Psoas muscle (tissue), 8 donors: ENCODE measurements around the gene MYDGF. TPM values are rescaled to one million over a fixed set of nuclear protein-coding genes. Genes with fewer than 3 reads are reported as not detected.

Experiments used
- ATAC-seq, 4 donors: fragments of 200-7000 bp; cut with Tn5 transposase; one replicate each; pipeline ENCODE4 v1.9.1; 2020; ENCODE audit warnings: moderate library complexity in 3 of 4, mild to moderate bottlenecking in 2 of 4
- DNase-seq, 2 donors: peaks; one replicate each; pipeline ENCODE4 v3.0.0-alpha.2; 2020
- H3K27ac ChIP-seq: fragments of 200-600 bp; one replicate; pipeline ENCODE4 v1.8.0; 2022
- H3K27me3 ChIP-seq, 3 donors: fragments of 200-600 bp in 1 of 3; one replicate each; pipeline versions ENCODE4 v1.6.1 to v1.8.0; 2013 to 2022; ENCODE audit warnings: low read length in 2 of 3, mild to moderate bottlenecking in 2 of 3, moderate library complexity in 1 of 3; ENCODE audit not compliant: insufficient read depth in 3 of 3
- H3K36me3 ChIP-seq, 2 donors: fragments of 200-600 bp in 1 of 2; one replicate each; pipeline versions ENCODE4 v1.6.1 to v1.8.0; 2013 to 2022; ENCODE audit warnings: low read depth in 1 of 2, mild to moderate bottlenecking in 1 of 2, moderate library complexity in 1 of 2; ENCODE audit not compliant: insufficient read depth in 1 of 2
- H3K4me1 ChIP-seq: fragments of 200-600 bp; one replicate; pipeline ENCODE4 v1.8.0; 2022
- H3K4me3 ChIP-seq: fragments of 200-600 bp; one replicate; pipeline ENCODE4 v1.8.0; 2022; ENCODE audit warnings: mild to moderate bottlenecking
- H3K9me3 ChIP-seq: fragments of 200-600 bp; one replicate; pipeline ENCODE4 v1.8.0; 2022
- WGBS, 3 donors: extraction: QIAGEN DNeasy Blood & Tissue Kit; methylation state at CpG; one replicate each; pipeline versions ENCODE4 v1.1.6 to v1.1.7; 2013; 5-methylcytosine and 5-hydroxymethylcytosine counted together
- intact Hi-C, 2 donors: fragments of 100-400 bp; cut with DNase I; formaldehyde crosslinking; loops; one replicate each; pipeline versions ENCODE4 v1.11.0 to v1.14.2; 2022
- polyA plus RNA-seq, 3 donors: library from polyadenylated mRNA; stranded (reverse); fragments of 200-250 nt; gene quantifications; one replicate each; pipeline ENCODE4 v1.2.3, GENCODE V29; 2013
- total RNA-seq, 4 donors: library from RNA; stranded (reverse); fragmentation: NEBNext Ultra II Directional in 2 of 4; extraction: Animal tissue kit (Norgen Biotek cat#: 25700) in 2 of 4; gene quantifications; one replicate each; pipeline versions ENCODE4 v1.2.1 to v1.2.4, GENCODE V29; 2021 to 2023
- TF ChIP-seq, protein P1 (sequence below): fragments of 200-600 bp; IDR thresholded peaks from one replicate; pipeline ENCODE4 v1.8.0; 2022; ENCODE audit warnings: antibody characterized with exemption
- donor health status: healthy with polysubstance abuse.
- donor health status: DM: no; HTN: no; CAD: no; lungs with moderate emphysema.
- donor health status: Bipolar disorder and iron deficiency.
- donor health status: healthy.
- donor health status: DM: yes; HTN: yes; CAD: no.
- donor health status: DM: no; HTN: no; CAD: no.
- donor health status: DM: no; HTN: no; CAD: no.
- donor health status: DM: yes; HTN: yes; CAD: no.

Gene MYDGF
- total and polyA plus RNA-seq, 7 donors, result 11.4 to 164 (median 23.9) TPM

DNA sequence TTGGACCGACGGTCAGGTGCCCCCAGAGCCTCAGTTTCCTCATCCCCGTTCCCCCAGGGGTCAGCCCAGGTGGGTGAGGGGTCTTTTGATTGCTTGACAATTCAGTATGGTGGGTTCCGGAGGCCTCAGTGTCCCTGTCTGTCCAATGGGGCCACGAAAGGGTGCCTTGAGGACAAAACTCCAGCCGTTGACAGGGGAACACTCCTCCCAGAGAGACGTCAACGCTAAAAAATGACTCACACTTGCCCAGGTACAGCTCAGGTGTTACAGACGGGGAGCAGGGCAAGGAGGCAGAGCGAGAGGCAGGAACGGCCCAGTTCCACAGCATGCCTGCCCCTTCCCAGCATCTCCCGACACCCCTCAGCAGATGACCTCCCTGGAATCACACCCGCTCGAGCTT is 29.0 kb downstream of the MYDGF start:
- no peak for DNase-seq
- Histone ChIP-seq H3K27ac (no peak overlapping the region), H3K4me3 (peak overlapping the region; percentile 85), H3K27me3 (no peaks in the 10 kb centered on the region), H3K9me3 (no peaks in the 10 kb centered on the region), H3K36me3 (no peaks in the 10 kb centered on the region), H3K4me1 (peaks cover 10% of the 10 kb centered on the region)
- WGBS, 3 donors, result 74 to 78% (median 77%) methylated on average over 14 of the region's 14 CpGs
- ATAC-seq, result no peak
- intact Hi-C loops, result no loop called here
- TF ChIP-seq, protein P1, sequence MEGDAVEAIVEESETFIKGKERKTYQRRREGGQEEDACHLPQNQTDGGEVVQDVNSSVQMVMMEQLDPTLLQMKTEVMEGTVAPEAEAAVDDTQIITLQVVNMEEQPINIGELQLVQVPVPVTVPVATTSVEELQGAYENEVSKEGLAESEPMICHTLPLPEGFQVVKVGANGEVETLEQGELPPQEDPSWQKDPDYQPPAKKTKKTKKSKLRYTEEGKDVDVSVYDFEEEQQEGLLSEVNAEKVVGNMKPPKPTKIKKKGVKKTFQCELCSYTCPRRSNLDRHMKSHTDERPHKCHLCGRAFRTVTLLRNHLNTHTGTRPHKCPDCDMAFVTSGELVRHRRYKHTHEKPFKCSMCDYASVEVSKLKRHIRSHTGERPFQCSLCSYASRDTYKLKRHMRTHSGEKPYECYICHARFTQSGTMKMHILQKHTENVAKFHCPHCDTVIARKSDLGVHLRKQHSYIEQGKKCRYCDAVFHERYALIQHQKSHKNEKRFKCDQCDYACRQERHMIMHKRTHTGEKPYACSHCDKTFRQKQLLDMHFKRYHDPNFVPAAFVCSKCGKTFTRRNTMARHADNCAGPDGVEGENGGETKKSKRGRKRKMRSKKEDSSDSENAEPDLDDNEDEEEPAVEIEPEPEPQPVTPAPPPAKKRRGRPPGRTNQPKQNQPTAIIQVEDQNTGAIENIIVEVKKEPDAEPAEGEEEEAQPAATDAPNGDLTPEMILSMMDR, result no peak

DNA sequence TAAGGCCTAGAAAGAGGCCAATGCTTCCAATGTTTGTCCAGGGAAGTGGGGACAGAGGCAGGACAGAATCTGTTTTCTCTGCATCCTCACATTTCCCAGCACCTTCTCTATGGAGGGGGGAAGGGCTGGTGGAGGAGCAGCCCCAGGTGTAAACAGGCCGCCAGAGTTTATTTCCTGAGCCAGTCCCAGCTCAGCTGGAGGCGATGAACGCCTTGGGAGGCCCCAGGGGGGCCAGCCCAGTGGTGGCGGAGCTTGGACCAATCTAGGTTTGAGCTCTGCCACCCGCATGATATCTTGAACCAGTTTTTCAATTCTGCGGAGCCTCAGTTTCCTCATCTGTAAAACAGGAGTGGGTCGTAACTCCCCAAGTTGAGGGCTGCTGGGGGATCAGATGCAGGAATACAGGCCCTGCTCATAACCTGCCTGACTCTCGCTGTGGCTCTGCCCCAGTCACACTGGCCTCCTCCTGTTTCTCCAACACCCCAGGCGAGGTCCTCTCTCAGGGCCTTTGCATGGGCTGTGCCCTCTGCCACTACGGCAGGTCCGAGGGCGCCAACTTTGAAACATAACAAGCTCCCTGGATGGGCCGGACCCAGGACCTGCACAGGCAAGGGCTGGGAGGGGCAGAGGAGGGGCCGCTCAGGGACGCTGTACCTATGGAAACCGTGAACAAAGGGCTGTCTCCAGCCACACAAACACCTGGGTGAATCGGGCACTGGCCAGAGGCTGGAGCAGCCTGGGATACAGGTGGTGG is 29.7 kb downstream of the MYDGF start:
- Histone ChIP-seq H3K36me3 (no peaks in the 10 kb centered on the region), H3K4me1 (peaks cover 10% of the 10 kb centered on the region), H3K9me3 (no peaks in the 10 kb centered on the region), H3K4me3 (peak overlapping the region; percentile 85), H3K27ac (no peak overlapping the region), H3K27me3 (no peaks in the 10 kb centered on the region)
- WGBS, 3 donors, result 60 to 70% (median 70%) methylated on average over 17 of the region's 17 CpGs
- ATAC-seq, result no peak
- TF ChIP-seq, protein P1, result no peak
- intact Hi-C loops, result no loop called here
- peak in 1 of 2 donors; percentile 28 for DNase-seq

DNA sequence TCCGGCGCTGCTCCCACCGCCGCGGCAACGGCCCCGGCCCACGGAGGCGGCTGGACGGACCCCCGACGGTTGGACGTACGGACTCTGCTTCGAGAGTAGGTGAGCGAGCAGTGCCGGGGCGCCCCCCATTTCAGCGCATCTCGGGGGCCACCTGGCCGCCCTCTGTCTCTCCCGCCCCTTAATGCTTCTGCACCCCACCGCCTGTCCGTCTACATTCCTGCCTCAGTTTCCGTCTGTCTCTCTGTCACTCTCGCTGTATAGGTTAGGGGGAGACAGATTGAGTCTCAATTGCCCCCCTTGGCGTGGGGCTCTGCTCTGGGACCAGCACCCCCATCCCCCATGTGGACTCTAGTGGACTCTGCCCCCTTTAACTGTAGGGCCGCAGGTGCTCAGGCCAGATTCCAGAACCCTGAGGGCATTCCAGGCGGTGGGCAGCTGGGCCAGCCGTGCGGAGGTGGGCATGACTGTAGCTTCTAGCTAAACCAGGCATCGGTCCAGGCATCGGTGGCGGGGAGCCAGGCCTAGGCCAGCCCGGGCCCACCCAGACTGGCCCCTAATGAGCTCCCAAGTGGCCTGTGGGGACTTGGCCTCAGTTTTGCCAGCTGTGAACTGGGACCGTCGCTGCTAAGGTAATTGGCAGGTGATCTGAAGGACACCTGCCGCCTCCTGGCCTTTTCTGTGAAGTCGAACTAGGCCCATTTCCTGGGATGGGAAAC is 30.5 kb downstream of the MYDGF start:
- H3K27me3 ChIP-seq, result no peaks in the 10 kb centered on the region
- H3K4me3 ChIP-seq, result peak overlapping the region; percentile 85
- H3K27ac ChIP-seq, result no peak overlapping the region
- H3K9me3 ChIP-seq, result no peaks in the 10 kb centered on the region
- H3K4me1 ChIP-seq, result peaks cover 10% of the 10 kb centered on the region
- peak; percentile 33 to 69 for DNase-seq
- TF ChIP-seq, protein P1, result no peak
- WGBS, 3 donors, result 9 to 17% (median 13%) methylated on average over 22 to 39 of the region's 39 CpGs
- no peak for ATAC-seq
- intact Hi-C loops, result loop anchor here (5.0 kb wide), 3 partner anchors 82 to 232 kb away; partner anchors contain the start of genes PLIN5 (in 1 of the 2) and SEMA6B (in 1 of the 2)
- H3K36me3 ChIP-seq, result no peaks in the 10 kb centered on the region

DNA sequence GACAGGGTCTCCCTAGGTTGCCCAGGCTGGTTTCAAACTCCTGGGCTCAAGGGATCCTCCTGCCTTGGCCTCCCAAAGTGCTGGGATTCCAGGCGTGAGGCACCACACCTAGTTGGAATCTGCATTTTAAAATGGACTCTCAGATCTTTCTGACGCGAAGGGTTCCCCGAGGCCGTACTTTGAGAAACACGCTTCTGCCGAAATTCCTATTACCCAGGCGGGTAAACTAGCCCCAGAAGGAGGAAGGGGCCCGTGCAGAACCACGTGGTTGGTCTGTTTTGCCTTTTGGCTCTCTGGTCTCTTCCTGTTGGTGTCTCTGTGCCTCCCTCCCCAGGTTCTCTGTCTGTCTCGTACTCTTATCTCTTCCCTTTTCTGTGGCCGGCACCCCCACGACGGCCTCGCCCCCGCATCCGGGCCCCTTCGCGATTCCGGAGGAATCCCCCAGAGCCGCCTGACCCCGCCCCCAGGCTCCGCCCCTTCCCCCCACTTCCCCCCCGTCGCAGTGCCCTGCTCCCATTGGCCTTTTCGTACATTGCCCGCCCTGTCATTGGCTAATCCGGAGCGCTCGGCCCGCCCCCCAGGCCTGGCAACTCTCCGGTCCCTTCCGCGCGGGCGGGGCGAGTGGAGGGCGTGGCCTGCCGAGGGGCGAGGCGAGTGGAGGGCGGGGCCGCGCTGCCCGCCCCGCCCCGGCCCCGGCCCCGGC is 31.2 kb downstream of the MYDGF start, which contains the start of gene TNFAIP8L1:
Gene TNFAIP8L1, plus strand, starts transcription at position 689 of the 703 bp plus-strand sequence. CDS start 12,354 bp downstream, outside the sequence.
- no peaks in the 10 kb centered on the region for H3K9me3 ChIP-seq
- DNase-seq, result peak; percentile 97 to 98
- WGBS, 3 donors, result 3% methylated on average over 38 to 49 of the region's 49 CpGs
- H3K27me3 ChIP-seq, result no peaks in the 10 kb centered on the region
- TF ChIP-seq, protein P1, result no peak
- intact Hi-C loops, result loop anchor here (5.0 kb wide), 3 partner anchors 82 to 232 kb away; partner anchors contain the start of genes PLIN5 (in 1 of the 2) and SEMA6B (in 1 of the 2)
- H3K27ac ChIP-seq, result peak within 1 kb of the TSS; percentile 78
- H3K4me3 ChIP-seq, result peak within 1 kb of the TSS; percentile 85
- no peaks in the 10 kb centered on the region for H3K36me3 ChIP-seq
- peaks cover 10% of the 10 kb centered on the region for H3K4me1 ChIP-seq
- peak; percentile 94 to 95 (median 94) for ATAC-seq
